Measurements from ENCODE around the gene INSM1.

Gene INSM1

GRCh38 chr20:20412750-20413149, 44.8 kb downstream of the INSM1 start:
- Histone ChIP-seq H3K27ac (ENCODE audit: low read depth, low read length) (no peak overlapping the region), H3K4me3 (ENCODE audit: low read depth in 1 of 2, low read length in 2 of 2) (no peak overlapping the region), H3K9me3 (ENCODE audit: low read length) (no peaks in the 10 kb centered on the region), H3K9ac (ENCODE audit: low read length) (no peak overlapping the region), H3K27me3 (ENCODE audit: control insufficient read depth in 1 of 2, insufficient read depth in 2 of 2, low read length in 2 of 2) (no peaks in the 10 kb centered on the region), H3K36me3 (ENCODE audit: insufficient read depth, low read length) (no peaks in the 10 kb centered on the region), H3K4me1 (ENCODE audit: insufficient read depth, low read length) (no peaks in the 10 kb centered on the region)

- Histone ChIP-seq H3K27me3 (ENCODE audit: control insufficient read depth in 1 of 2, insufficient read depth in 2 of 2, low read length in 2 of 2) (no peaks in the 10 kb centered on the region), H3K9me3 (ENCODE audit: low read length) (no peaks in the 10 kb centered on the region), H3K27ac (ENCODE audit: low read depth, low read length) (no peak overlapping the region), H3K4me3 (ENCODE audit: low read depth in 1 of 2, low read length in 2 of 2) (no peak overlapping the region), H3K36me3 (ENCODE audit: insufficient read depth, low read length) (no peaks in the 10 kb centered on the region), H3K4me1 (ENCODE audit: insufficient read depth, low read length) (no peaks in the 10 kb centered on the region), H3K9ac (ENCODE audit: low read length) (no peak overlapping the region)
Observed at GRCh38 chr20:20413810-20414281, 45.9 kb downstream of the INSM1 start.

GRCh38 chr20:20414640-20415220, 46.8 kb downstream of the INSM1 start:
- Histone ChIP-seq H3K4me3 (ENCODE audit: low read depth in 1 of 2, low read length in 2 of 2) (no peak overlapping the region), H3K9ac (ENCODE audit: low read length) (no peak overlapping the region), H3K27me3 (ENCODE audit: control insufficient read depth in 1 of 2, insufficient read depth in 2 of 2, low read length in 2 of 2) (no peaks in the 10 kb centered on the region), H3K9me3 (ENCODE audit: low read length) (no peaks in the 10 kb centered on the region), H3K4me1 (ENCODE audit: insufficient read depth, low read length) (no peaks in the 10 kb centered on the region), H3K36me3 (ENCODE audit: insufficient read depth, low read length) (no peaks in the 10 kb centered on the region), H3K27ac (ENCODE audit: low read depth, low read length) (no peak overlapping the region)

- Histone ChIP-seq H3K4me3 (ENCODE audit: low read depth in 1 of 2, low read length in 2 of 2) (no peak overlapping the region), H3K36me3 (ENCODE audit: insufficient read depth, low read length) (no peaks in the 10 kb centered on the region), H3K27ac (ENCODE audit: low read depth, low read length) (no peak overlapping the region), H3K27me3 (ENCODE audit: control insufficient read depth in 1 of 2, insufficient read depth in 2 of 2, low read length in 2 of 2) (no peaks in the 10 kb centered on the region), H3K9ac (ENCODE audit: low read length) (no peak overlapping the region), H3K9me3 (ENCODE audit: low read length) (no peaks in the 10 kb centered on the region), H3K4me1 (ENCODE audit: insufficient read depth, low read length) (no peaks in the 10 kb centered on the region)
Observed at GRCh38 chr20:20415321-20415720, 47.4 kb downstream of the INSM1 start.

- Histone ChIP-seq H3K27me3 (ENCODE audit: control insufficient read depth in 1 of 2, insufficient read depth in 2 of 2, low read length in 2 of 2) (no peaks in the 10 kb centered on the region), H3K27ac (ENCODE audit: low read depth, low read length) (no peak overlapping the region), H3K9me3 (ENCODE audit: low read length) (no peaks in the 10 kb centered on the region), H3K9ac (ENCODE audit: low read length) (no peak overlapping the region), H3K4me1 (ENCODE audit: insufficient read depth, low read length) (no peaks in the 10 kb centered on the region), H3K36me3 (ENCODE audit: insufficient read depth, low read length) (no peaks in the 10 kb centered on the region), H3K4me3 (ENCODE audit: low read depth in 1 of 2, low read length in 2 of 2) (no peak overlapping the region)
Observed at GRCh38 chr20:20417876-20418676, 50.2 kb downstream of the INSM1 start.
